GM19467 (cell line): ENCODE measurements around the gene GAMT.

Experiments used
- ATAC-seq: cut with Tn5 transposase; IDR thresholded peaks from one replicate; pipeline ENCODE4 v1.9.1; 2021; ENCODE audit warnings: mild to moderate bottlenecking, moderate library complexity; ENCODE audit not compliant: unreplicated experiment

The GAMT gene

GRCh38 chr19:1349211-1349610 is 52.1 kb downstream of the GAMT start:
- no peak for ATAC-seq
